ENCODE data around the gene KDM5B.
"Not testable (repeated sequence)": the region's sequence is repeated elsewhere in the genome, so short reads cannot be mapped to it uniquely, and the experiment has no call there.

Gene KDM5B

DNA sequence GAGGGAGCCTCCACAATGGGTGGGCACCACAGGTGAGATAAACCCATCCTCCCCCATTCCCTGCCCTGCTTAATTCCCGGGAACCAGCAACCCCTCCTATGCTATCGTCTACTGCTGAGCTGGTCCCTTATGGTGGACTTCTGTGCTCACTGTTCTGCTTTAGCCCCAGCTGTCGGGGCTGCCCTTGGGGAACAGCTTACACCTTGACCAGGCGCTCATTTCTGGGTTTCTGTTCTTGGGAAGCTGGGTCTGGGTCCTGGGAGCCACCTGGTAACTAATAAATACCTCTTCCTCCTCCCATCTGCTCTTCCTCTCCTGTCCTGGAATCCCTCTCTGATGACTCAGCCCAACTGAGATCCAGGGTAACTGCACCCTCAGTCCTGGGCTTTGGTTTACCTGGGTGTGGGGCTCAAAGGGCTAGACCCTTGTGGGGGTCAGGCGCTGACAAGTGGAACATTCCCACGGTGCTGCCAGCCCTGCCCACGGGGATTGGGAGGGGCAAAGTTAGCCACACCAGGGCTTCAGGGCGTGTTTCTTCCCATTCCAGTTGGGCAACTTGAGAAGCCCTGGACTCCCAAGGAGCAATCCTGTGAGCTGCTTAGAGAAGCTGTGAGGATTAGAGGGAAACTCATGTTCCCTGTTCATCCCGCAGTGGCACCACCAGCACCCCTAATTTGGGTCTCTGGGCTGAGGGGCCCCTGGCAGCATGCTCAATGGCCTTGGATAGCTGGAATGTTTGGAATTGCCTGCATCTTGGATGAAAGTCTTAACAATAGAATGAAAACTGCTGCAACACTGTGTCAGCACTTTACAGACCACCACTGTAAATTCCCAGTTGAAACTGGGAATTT lies 4.2 kb upstream of the KDM5B start:
- no peak for DNase-seq (ENCODE audit: low read depth in 2 of 2)

DNA sequence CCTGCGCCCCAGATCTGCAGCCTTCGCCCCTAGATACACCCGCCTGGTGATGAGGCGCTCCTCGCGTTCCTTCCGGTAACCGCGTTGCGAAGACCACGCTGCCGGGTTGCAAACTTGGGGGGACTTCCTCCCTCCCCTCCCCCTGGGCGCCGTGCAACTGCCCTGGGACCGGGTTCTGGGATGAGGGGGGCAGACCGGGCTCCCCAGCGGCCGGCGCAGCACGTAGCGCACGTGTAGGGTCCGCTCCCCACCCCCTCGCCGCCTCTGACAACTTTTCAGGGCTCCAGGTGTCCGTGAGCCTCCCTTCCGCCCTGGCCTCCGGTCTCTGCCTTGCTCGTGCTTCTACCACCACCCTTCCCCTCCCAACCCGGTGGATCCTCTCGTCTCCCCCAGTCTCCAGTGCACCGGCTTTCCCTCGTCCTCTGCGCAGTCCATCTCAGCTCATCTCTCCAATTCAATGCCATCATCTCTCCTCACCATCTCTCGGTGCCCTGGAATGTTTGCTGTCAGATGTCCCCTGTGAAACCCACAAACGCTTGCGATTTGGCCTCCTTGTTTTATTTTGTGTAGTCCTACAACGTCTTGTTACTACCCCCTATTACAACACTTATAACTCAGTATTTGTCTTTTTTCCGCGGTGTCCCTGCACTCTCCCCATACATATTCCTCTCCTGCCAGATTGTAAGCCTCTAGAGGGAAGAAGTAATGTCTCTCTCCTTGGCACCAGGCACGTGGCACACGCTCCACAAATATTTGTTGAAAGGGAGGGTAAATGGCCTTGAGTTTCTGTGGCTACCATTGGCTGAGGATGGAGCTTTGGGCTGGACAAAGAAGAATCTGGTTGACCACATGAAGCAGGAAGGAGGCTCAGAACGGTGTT lies 3.3 kb upstream of the KDM5B start:
- no peak for DNase-seq (ENCODE audit: low read depth in 2 of 2)

DNA sequence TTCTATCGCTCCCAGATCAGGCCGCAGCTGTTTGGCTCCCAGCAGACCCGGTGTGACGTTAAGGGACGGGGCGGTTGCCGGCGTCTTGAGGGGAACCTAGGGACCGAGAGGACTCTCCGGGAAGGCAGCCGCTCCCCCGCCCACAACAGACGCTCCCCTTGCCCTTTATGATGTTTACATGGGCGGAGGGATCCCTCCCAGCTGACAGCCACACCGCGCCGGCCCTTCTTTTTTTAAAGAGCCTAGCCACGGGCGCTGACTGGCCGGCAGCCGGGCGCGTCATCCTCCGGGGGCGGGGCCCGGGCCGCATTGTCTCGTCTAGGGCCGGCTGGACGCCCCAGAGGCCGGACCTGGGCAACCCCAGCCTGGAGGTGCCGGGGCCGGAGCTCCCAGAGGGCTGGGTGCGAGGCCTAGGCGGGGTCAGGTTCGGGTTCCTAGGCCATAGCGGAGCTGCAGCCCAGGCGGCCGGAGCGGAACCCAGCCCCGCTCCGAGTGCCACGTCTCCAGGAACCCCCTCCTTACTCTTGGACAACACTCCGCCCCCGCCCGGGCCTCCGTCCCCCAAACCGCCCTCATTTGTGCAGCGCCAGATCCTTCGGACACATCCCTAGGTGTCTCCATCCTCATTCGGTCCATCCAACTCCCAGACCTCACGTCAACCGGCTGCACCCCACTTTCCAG lies 2.5 kb upstream of the KDM5B start, which contains the start of gene PCAT6:
Gene PCAT6 (plus strand): TSS at position 340 of the 681 bp plus-strand sequence.
- DNase-seq (ENCODE audit: low read depth in 2 of 2): peak; percentile 93 to 95

DNA sequence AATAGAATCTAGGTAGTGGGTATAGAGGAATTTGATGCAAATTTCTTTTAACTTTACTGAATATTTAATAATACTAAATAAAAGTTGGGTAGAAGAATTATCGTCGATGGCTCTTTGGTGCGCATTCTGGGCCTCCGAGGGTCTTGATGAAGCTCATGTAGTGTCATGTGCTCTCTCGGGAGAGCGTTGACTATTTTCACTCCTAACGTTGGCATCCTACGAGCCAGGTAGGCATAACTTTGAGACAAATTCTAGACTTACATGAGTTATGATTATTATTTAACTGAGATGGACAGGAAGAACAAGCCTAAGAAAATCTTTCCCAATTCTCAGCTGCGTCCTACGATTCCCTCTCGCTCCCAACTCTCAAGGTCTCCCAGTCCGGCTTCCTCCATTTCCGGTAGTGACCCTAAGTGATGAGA lies 2.0 kb upstream of the KDM5B start:
- no peak for DNase-seq (ENCODE audit: low read depth in 2 of 2)

DNA sequence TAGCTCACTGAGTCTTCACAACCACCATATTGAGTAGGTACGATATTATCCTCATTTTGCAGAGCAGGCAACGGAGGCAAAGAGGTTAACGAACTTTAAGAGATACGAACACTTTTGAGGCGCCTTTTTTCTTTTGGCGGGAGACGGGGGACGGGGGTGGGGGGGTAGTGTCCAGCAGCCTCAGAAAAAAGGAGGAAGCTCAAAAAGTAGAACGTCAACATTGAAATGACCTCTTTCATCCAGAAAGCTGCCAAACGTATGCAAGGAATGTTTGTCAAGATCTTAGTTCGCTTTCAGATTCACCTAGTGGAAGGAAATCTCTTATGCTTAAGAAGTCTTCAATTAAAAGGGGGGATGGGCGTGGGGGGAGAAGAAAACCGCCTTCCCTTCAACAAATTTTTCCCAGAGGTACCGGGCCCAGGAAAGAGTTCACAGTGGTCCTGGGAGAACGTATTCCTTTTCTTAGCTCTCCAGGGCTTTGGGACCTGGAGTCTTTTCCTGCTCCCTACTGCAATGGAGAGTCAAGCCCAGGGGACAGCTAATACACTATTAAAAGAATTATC lies 1.5 kb upstream of the KDM5B start:
- DNase-seq (ENCODE audit: low read depth in 2 of 2): no peak

DNA sequence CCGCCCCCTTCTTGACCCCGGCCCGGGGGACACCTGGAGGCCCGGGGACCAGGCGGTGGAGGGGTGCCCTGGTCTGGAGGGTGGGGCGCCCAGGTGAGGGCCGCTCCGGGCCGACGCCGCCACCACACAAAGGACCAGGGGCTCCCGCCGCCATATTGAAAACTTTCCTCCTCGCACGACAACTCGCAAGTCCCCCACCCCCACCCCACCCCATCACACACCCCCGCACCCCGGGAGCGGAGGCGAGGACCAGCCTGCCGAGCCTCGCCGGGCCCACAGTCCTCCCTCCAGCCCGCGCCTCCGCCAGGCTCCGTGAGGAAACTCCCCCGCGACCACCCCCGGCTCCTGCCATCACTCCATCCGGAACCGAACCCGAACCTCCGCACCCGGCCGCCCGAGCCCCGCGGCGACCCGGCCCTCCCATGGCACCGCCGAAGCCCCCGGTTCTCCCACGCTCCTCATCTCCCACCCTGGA lies 733 bp downstream of the KDM5B start:
- no peak for DNase-seq (ENCODE audit: low read depth in 2 of 2)

DNA sequence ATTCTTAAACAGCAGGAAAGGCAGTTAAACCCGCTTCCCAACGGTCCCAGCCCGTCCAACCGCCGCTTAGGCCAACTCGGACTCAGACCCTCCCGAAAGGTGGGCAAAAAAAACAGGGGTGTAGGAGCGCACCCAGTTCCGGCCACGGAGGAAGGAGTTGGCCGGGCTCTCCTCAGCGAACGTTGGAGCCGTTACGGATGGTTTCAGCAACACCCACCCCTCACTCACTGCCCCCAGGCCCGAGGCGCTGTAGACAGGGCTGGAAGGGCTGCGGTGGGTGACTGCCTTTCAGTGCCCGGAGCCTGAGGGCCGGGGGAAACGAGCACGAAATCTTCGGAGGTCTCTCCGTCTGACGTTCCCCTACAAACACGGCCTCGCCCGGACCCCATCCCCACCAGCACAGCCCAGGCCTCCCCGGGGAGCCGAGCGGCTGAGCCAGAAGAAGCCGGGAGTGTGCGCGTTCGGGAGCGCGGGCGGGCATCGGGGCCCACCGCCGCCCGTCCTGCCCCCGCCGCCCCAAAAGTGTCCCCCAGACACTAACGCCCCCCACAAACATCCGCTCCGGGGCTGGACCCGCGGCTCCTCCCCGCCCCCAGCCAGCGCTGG lies 1.3 kb downstream of the KDM5B start:
- no peak for DNase-seq (ENCODE audit: low read depth in 2 of 2)

DNA sequence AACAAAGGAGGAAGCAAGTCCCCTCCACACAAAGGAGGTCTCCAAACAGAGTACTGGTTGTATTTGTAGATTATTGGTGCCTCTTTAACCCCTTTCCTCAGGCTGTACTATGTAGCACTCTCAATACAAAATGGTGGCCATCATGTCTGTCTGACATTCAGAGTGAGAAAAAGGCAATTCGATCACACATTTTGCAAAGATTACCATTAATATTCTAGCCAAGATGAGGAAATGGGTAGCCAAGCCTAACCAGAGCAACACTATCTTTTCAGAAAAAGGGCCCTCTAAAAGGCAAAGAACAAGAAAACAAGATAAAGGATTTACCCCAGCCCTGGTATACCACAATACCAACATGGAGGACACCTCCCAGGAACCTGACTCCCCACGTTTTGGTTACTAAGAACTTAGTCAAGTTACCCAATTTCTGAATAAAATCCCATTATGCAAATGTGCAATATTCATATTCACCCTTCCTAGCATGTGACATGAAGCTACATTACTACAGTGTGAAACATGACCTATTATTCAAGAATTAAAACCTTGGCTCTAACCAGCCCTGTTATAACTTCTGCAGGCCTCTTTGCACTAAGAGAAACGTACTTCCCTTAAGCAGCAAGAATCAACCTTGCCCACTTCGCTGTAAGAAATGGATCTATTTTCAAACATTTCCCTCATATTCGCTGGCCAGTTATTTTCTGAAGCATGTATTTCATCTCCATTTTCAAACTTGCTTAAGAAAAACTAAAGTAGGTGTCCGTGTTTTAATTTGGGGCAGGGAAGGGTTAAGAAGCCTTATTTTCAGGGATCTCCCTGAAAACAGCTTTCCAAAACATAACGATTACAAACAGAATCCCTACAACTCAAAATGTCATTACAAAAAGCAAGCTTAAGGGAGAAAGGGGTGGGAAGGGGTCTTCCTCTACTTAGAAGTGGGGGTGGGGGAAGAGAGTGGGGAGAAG lies 2.1 kb downstream of the KDM5B start:
- no peak for DNase-seq (ENCODE audit: low read depth in 2 of 2)

DNA sequence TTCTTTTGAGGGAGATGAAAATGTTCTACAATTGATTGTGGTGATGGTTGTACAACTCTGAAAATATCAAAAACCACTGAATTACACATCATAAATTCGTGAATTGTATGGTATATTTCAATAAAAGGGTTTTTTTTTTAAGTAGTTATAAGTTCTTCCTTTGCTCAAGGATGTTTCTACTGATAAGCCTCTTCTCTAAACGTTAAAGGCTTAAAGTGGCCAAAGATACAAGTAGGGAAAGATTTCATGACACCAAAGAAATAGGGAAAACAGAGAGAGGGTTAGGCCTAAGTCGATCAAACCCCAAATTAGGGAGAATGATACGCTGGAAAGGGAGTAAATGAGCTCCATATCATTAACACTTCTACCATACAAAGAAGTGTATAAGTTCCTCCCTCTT lies 4.1 kb downstream of the KDM5B start:
- no peak for DNase-seq (ENCODE audit: low read depth in 2 of 2)

DNA sequence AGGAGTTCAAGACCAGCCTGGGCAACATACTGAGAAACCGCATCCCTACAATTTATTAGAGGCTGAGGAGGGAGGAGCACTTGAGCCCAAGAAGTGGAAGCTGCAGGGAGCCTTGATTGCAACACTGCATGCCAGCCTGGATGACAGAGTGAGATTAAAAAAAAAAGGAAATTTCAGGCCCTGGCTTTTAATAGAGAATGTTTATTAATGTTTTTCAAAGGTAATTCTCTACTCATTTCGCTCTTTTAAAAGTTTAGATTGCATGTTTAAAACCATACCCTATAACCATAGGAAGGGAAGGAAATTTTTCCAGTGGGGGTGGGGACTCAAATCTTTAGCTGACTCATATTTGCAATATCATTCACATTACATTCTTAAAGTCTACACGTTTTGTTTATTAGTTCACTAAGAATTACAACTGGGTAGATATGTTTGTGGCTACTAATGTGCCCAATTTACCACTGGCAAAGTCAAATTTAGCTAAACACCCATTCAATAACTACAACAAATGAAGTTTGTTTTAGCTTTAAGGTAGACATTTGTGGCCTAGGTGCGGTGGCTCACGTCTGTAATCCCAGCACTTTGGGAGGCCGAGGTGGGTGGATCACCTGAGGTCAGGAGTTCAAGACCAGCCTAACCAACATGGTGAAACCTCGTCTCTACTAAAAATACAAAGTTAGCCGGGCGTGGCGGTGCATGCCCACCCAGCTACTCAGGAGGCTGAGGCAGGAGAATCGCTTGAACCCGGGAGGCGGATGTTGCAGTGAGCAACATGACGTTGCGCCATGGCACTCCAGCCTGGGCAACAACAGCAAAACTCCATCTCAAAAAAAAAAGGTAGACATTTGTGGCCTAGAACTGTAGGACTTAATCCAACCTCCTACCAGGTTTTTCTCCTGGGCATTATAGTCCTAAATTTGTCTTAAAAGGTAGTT lies 5.0 kb downstream of the KDM5B start:
- DNase-seq (ENCODE audit: low read depth in 2 of 2): no peak

DNA sequence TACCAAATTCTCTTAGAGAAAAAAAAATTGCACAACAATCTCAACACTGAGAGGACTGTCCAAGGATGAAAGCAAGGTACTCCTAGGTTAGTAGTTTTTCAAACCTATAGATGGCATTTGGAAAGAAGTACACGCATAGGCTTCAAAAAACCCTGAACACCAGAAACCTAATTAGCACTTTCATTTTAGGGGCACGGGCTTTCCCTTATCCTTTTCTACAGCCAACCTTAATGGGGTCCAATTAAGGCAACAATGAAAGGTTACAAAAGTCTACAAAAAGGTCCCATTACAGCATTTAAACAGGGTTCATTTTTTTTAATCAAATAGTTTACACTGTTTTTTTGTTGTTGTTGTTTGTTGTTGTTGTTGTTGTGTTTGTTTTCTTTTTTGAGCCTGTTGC lies 6.2 kb downstream of the KDM5B start:
- no peak for DNase-seq (ENCODE audit: low read depth in 2 of 2)

DNA sequence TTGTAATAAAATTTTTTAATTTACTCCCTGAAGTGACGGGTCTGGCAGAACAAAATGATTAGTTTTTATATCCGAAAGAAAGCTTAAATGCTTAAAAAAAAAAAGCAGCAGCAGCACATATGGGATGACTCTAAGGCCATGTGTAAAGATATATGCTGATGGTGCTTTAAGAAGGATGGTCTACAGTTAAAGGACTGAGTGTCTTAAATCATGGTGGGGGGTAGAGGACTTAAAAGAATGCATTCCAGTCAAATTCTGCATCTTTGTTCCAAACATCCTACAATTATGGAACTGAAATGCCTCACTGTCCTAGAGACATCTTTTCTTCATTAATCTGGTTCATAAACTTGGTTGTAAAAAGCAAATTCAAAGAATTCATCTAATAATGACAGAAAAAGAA lies 7.0 kb downstream of the KDM5B start:
- DNase-seq (ENCODE audit: low read depth in 2 of 2): no peak

DNA sequence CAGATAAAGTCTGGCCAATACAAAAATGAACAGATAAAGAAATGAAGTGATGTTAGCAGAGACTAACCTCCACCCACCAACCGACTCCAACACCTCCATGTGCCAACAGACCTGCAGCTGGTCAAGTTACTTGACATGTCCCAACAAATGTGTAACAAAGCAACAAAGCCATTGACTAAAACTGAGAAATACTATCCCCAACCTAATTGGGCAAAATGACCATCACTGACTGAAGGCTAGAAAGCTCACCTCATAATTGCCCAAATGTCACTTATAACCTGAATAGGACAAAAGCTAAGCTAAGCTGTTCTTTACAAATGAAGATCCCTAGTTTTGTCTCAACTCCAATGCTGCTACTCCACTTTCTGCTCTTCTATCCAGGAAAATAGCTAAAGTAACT lies 7.5 kb downstream of the KDM5B start:
- DNase-seq (ENCODE audit: low read depth in 2 of 2): no peak

DNA sequence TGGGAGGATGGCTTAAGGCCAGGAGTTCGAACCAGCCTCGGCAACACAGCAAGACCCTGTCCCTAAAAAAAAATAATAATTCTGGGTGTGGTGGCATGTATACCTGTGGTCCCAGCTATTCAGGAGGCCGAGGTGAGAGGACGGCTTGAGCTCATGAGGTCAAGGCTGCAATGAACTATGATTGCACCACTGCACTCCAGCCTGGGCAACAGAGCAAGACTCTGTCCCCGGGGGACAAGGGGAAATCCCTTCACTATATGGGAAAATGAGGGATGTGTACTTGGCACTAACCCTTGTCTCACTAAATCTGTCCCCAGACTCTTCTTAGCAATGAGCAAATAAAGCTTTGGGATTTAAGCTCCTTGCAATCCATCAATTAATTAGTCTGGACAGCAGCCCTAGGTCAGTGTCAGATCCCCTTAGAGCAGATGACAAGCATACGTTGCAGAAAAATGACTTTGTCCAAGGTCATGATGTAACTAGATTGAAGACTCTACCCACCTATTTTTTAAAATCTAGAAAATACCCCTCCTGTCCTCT lies 9.4 kb downstream of the KDM5B start:
- DNase-seq (ENCODE audit: low read depth in 2 of 2): no peak

DNA sequence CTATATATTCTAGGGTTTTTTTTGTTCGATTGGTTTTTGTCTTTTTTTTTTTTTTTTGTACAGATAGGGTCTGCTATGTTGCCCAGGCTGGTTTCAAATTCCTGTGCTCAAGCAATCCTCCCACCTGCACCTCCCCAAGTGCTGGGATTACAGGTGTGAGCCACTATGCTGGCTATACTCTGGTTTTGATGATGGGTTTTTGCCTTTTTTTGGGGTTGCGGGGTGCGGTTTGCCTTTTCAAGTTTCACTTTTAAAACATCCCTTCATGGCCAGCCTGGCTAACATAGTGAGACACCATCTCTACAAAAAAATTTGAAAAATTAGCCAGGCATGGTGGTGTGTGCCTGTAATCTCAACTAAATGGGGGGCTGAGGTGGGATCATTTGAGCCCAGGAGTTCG lies 10.0 kb downstream of the KDM5B start:
- DNase-seq (ENCODE audit: low read depth in 2 of 2): no peak

DNA sequence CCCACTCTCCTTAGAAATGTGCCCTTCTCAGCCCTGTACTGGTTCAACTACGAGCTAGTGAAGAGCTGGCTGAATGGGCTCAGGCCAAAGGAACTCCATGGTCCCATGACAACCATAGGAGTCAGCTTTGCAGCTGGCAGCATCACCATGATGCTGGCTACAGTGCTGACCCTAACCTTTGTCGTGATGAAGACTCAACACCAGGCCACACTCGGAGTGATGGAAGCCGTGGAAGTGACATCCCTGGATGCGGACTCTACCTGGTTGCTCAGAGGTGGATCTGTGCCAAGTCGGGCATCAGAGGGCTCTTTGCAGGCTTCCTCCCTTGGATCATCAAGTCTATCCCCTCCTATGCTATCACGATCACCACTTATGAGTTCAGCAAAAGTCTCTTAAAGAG lies 11.6 kb downstream of the KDM5B start:
- no peak for DNase-seq (ENCODE audit: low read depth in 2 of 2)

DNA sequence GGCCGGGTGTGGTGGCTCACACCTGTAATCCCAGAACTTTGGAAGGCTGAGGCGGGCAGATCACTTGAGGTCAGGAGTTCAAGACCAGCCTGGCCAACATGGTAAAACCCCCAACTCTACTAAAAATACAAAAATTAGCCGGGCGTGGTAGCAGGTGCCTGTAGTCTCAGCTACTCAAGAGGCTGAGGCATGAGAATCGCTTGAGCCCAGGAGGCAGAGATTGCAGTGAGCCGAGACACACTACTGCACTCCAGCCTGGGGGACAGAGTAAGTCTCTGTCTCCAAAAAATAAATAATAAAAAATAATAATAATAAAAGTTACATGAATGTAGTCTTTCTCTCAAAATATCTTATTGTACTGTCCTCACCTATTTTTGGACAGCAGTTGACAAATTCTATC lies 13.3 kb downstream of the KDM5B start:
- DNase-seq (ENCODE audit: low read depth in 2 of 2): not testable (repeated sequence)

DNA sequence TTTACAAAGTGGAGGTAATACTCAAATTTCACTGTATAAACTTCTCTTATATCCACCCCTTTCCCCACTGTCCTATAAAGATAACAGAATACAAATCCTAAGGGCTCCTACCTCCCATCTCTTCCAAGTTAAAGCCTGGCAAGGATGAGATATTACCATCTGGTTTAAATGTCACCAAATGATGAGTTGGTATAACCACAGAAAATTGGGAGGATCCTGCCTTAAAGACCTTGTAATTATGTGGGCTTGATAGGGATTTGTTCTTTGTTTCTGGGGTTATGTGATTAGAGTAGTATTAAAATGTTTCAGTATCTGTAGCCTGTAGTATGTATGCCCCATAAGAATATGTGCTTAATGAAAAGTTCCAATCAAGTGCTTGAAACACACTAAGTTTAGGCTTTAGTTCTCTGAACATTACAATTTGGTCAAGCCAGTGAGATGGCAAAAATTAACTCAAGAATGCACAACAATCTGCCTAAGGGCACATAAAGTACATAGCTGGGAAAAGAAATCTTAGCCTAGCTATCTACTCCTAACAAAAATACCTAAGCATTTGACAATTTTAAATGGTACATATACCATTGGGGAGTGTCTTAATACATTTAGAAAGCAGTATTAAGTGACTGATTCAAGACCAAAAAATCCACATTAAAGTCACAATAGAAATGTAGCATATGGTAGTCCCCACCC lies 14.0 kb downstream of the KDM5B start:
- DNase-seq (ENCODE audit: low read depth in 2 of 2): no peak

Data from fibroblast of skin of left biceps (primary cell).